ENCODE measurements around the gene ALPG.

ALPG gene

DNA sequence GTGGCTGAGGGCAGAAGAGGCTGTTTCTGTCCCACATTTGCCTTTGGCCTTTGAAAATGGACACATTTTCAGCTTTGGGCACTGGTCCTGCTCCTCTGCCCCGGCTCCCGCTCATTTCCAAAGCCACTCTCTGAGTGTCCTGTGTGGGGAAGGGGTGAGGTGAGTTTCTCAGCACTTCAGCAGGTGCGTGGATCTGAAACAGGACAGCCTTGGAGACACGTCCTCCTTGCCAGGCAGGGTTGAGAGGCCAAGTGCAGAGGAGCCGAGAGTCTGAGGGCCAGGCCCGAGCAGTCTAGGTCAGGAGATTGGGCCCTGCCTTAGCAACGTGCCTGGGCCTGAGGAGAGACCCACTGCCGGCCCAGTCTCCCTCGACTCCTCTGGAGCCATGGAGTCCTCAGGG lies 27.4 kb downstream of the ALPG start:
- no peak overlapping the region for H3K27ac ChIP-seq
- H3K4me3 ChIP-seq = no peak overlapping the region
- H3K9ac ChIP-seq (ENCODE audit: insufficient read length) = no peak overlapping the region
- no peaks in the 10 kb centered on the region for H3K9me3 ChIP-seq (ENCODE audit: low read depth, low read length)
- DNase-seq (ENCODE audit: low read depth, low spot score) = no peak
- TF ChIP-seq POLR2AphosphoS5 (IDR thresholded peaks at IDR 0.05; ENCODE audit: borderline replicate concordance, low read depth, low read length) (no peak), FOXP2 (optimal IDR thresholded peaks at IDR 0.05; ENCODE audit: control extremely low read depth, extremely low read length, insufficient read depth) (no peak), EZH2 (IDR thresholded peaks at IDR 0.05) (no peak)
- H3K36me3 ChIP-seq (ENCODE audit: insufficient read depth, low read length) = no peaks in the 10 kb centered on the region

DNA sequence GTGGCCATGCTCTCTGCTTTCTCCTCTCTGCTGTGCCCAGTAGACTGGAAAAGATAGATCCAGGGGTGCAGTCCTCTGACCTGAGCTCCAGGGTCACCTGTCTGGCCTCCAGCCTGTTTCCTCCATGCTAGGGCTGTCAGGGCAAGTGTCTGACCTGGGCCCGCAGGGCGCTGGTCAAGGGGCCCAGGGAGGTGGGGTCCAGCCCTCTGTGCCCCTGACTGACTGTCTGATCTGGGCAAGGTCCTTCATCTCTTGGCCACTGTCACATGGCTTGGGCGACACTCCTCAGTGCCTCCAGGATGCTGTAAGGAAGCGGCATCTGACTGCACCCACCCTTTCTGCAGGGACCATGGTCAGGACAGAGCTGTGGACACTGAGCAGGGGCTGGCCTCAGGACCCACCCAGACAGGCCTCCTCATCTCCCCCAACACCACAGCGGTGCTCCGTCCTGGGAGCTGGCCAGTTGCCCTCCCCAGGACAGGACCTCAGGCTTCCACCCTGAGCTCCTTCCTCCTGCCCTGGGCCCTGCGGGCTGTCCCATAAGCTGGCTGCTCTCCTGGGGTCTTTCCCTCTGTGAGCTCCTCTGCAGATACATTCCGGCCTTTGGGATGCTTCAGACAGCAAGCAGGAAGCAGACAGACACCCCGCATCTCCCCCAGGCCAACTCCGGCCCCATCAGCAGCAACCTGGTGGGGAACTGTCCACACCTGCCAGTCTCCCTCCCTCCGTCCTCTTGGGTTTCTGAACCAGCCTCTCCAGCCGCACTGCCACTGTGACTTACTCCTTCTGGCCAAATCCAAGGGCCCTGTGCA lies 28.1 kb downstream of the ALPG start:
- H3K4me3 ChIP-seq = no peak overlapping the region
- TF ChIP-seq FOXP2 (optimal IDR thresholded peaks at IDR 0.05; ENCODE audit: control extremely low read depth, extremely low read length, insufficient read depth) (no peak), EZH2 (IDR thresholded peaks at IDR 0.05) (no peak), POLR2AphosphoS5 (IDR thresholded peaks at IDR 0.05; ENCODE audit: borderline replicate concordance, low read depth, low read length) (no peak)
- H3K9ac ChIP-seq (ENCODE audit: insufficient read length) = no peak overlapping the region
- no peaks in the 10 kb centered on the region for H3K36me3 ChIP-seq (ENCODE audit: insufficient read depth, low read length)
- H3K27ac ChIP-seq = no peak overlapping the region
- no peaks in the 10 kb centered on the region for H3K9me3 ChIP-seq (ENCODE audit: low read depth, low read length)
- DNase-seq (ENCODE audit: low read depth, low spot score) = no peak

DNA sequence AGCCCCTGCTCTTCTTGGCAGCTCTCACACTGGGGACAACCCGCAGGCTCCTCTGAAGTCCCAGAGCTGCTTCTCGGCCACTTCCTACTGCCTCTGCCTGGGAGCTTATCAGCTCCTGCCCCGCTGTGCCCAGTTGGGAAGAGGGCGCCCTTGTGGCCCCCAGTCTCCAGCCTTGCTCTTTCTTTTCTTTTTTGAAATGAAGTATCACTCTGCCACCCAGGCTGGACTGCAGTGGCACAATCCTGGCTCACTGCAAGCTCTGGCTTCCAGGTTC lies 28.7 kb downstream of the ALPG start:
- Histone ChIP-seq H3K4me3 (no peak overlapping the region), H3K9me3 (ENCODE audit: low read depth, low read length) (no peaks in the 10 kb centered on the region), H3K27ac (no peak overlapping the region), H3K9ac (ENCODE audit: insufficient read length) (no peak overlapping the region), H3K36me3 (ENCODE audit: insufficient read depth, low read length) (no peaks in the 10 kb centered on the region)
- TF ChIP-seq POLR2AphosphoS5 (IDR thresholded peaks at IDR 0.05; ENCODE audit: borderline replicate concordance, low read depth, low read length) (no peak), EZH2 (IDR thresholded peaks at IDR 0.05) (no peak), FOXP2 (optimal IDR thresholded peaks at IDR 0.05; ENCODE audit: control extremely low read depth, extremely low read length, insufficient read depth) (no peak)
- no peak for DNase-seq (ENCODE audit: low read depth, low spot score)

DNA sequence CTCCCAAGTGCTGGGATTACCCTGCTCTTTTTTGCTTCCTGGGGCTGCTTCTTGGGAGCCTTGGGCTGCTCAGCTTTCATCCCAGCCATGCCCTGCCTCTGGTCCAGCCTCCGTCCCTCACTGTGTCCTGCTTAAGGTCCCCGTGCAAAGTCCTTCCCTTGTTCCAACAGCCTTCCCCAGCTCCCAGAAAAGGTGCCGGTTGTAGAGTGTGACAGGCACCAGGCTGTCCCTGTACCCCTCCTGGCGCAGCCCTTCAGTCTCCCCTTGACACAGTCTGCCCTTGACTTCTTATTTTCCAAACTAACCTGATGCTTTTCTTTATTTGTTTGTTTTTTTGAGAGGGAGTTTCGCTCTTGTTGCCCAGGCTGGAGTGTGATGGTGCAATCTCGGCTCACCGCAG lies 29.2 kb downstream of the ALPG start:
- TF ChIP-seq EZH2 (IDR thresholded peaks at IDR 0.05) (no peak), FOXP2 (optimal IDR thresholded peaks at IDR 0.05; ENCODE audit: control extremely low read depth, extremely low read length, insufficient read depth) (no peak), POLR2AphosphoS5 (IDR thresholded peaks at IDR 0.05; ENCODE audit: borderline replicate concordance, low read depth, low read length) (no peak)
- no peak overlapping the region for H3K4me3 ChIP-seq
- H3K9ac ChIP-seq (ENCODE audit: insufficient read length) = no peak overlapping the region
- H3K36me3 ChIP-seq (ENCODE audit: insufficient read depth, low read length) = no peaks in the 10 kb centered on the region
- DNase-seq (ENCODE audit: low read depth, low spot score) = no peak
- no peaks in the 10 kb centered on the region for H3K9me3 ChIP-seq (ENCODE audit: low read depth, low read length)
- no peak overlapping the region for H3K27ac ChIP-seq

DNA sequence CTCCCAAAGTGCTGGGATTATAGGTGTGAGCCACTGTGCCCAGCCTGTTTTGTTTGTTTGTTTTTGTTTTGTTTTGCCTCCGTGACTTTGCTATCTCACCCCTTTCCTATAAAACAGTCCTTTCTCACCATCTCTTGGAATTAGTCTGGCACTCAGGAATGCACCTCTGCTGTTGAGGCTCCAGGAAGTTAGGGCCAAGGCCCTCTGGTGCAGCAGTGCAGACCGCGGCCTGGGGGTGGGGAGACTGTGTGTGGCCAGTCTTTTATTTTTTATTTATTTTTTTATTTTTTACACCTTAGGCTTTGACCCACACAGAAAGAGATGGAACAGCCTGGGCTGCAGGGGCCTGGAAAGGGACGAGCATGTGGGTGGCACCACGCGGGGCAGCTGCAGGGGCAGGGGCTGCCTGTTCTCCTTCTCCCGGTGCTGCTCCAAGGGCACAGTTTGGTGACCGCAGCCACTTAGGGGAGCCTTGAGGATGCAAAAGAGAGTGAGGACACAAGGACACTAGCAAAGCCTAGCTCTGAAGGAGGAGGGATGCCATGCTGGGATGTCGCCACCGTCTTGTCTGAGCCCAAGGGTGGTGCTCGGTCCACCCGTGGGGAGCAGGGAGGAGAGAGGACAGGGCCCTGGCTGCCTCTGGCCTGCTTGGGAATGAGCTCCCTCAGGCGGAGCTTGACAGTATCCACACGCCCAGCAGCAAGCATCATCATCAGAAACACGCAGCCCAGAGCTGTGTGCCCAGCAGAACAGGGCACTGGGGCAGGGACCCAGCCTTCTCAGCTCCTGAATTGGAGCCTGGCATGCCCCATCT lies 29.9 kb downstream of the ALPG start:
- TF ChIP-seq EZH2 (IDR thresholded peaks at IDR 0.05) (no peak), POLR2AphosphoS5 (IDR thresholded peaks at IDR 0.05; ENCODE audit: borderline replicate concordance, low read depth, low read length) (no peak), FOXP2 (optimal IDR thresholded peaks at IDR 0.05; ENCODE audit: control extremely low read depth, extremely low read length, insufficient read depth) (no peak)
- no peak for DNase-seq (ENCODE audit: low read depth, low spot score)

DNA sequence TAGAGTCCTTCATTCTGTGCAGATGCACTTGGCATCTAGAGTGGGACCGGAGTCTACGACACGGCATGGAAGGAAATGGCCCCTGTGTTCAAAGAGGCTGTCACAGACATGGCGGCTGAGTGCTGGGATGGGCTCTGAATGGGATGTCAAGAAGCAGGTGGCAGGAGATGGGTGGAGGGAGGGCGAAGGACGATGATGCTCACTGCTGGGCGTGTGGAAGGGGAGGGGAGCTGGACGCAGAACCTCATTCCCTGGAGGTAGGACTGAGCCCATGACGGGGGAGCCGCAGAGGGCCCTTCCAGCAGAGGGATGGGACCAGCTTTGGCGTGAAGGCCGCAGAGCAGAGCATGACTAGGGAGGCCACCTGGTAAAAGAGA lies 30.5 kb downstream of the ALPG start:
- Histone ChIP-seq H3K9me3 (ENCODE audit: low read depth, low read length) (no peaks in the 10 kb centered on the region), H3K9ac (ENCODE audit: insufficient read length) (no peak overlapping the region), H3K36me3 (ENCODE audit: insufficient read depth, low read length) (no peaks in the 10 kb centered on the region), H3K27ac (no peak overlapping the region), H3K4me3 (no peak overlapping the region)
- DNase-seq (ENCODE audit: low read depth, low spot score) = no peak
- TF ChIP-seq POLR2AphosphoS5 (IDR thresholded peaks at IDR 0.05; ENCODE audit: borderline replicate concordance, low read depth, low read length) = no peak
- TF ChIP-seq FOXP2 (optimal IDR thresholded peaks at IDR 0.05; ENCODE audit: control extremely low read depth, extremely low read length, insufficient read depth) = no peak
- TF ChIP-seq EZH2 (IDR thresholded peaks at IDR 0.05) = no peak

More for the DNA sequence above, 29.9 kb downstream of the ALPG start:
- no peaks in the 10 kb centered on the region for H3K36me3 ChIP-seq (ENCODE audit: insufficient read depth, low read length)
- H3K9ac ChIP-seq (ENCODE audit: insufficient read length) = no peak overlapping the region
- no peak overlapping the region for H3K27ac ChIP-seq
- H3K9me3 ChIP-seq (ENCODE audit: low read depth, low read length) = no peaks in the 10 kb centered on the region
- H3K4me3 ChIP-seq = no peak overlapping the region

DNA sequence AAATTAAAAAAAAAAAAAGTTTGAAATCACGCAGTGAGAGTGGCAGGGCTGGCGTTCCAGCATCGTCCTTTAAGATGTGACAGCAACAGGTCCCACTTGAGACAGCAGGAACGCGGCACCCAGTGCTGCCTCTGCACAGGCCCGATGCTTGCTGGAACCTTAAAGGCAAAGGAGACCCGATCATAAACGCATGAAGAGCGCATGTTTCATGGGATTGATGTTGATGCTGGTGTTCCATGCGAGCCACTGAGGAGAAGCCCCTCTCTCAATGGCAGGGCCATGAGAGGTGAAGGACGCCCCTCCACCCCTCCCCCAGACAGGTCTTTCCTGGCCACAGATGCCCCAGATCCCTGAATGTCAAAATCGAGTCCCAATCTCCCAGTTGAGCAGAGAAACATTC lies 31.4 kb downstream of the ALPG start:
- H3K36me3 ChIP-seq (ENCODE audit: insufficient read depth, low read length) = no peaks in the 10 kb centered on the region
- H3K9me3 ChIP-seq (ENCODE audit: low read depth, low read length) = no peaks in the 10 kb centered on the region
- no peak overlapping the region for H3K27ac ChIP-seq
- TF ChIP-seq FOXP2 (optimal IDR thresholded peaks at IDR 0.05; ENCODE audit: control extremely low read depth, extremely low read length, insufficient read depth) = no peak
- no peak for TF ChIP-seq EZH2 (IDR thresholded peaks at IDR 0.05)
- no peak for TF ChIP-seq POLR2AphosphoS5 (IDR thresholded peaks at IDR 0.05; ENCODE audit: borderline replicate concordance, low read depth, low read length)
- no peak overlapping the region for H3K4me3 ChIP-seq
- no peak for DNase-seq (ENCODE audit: low read depth, low spot score)
- no peak overlapping the region for H3K9ac ChIP-seq (ENCODE audit: insufficient read length)

DNA sequence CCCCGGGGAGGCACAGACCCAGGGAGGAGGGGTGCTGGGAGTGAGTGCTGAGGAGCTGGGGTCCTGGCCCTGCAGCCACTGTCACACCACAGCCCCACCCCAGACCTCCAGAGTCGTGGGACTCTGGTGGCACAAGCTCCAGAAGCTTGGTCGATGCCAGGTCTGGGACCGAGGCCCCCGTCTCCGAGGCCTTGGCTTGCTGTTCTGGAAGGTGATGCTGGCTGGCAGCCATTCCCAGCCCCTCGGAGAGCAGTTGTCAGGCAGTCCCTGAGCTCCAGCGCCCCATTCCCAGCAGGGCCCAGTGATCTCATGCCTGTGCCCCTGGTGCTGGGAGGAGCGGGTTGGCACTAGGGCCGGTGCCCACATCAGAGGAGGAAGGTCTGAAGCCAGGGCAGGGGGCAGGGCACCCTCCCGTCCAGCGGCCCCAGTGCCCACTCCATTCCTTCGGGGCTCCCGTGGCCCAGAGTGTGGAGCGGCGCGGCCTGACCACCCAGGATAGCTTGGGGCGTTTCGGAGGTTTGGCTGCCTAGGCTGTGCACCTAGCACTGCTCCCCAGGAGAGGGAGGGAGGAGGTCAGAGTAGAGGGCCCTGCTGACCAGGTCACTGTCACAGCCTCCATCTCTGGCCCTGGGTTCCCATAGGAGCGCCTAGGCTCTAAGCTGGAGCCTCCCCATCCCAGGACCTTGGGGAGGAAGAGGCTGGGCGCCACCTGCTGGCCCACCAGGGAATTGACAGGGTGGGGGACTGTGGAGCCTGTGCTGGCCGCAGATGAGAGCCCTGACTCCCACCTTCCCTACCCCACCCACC lies 32.5 kb downstream of the ALPG start:
- H3K36me3 ChIP-seq (ENCODE audit: insufficient read depth, low read length) = no peaks in the 10 kb centered on the region
- no peak overlapping the region for H3K27ac ChIP-seq
- H3K9ac ChIP-seq (ENCODE audit: insufficient read length) = no peak overlapping the region
- no peaks in the 10 kb centered on the region for H3K9me3 ChIP-seq (ENCODE audit: low read depth, low read length)
- DNase-seq (ENCODE audit: low read depth, low spot score) = no peak
- TF ChIP-seq EZH2 (IDR thresholded peaks at IDR 0.05) (no peak), FOXP2 (optimal IDR thresholded peaks at IDR 0.05; ENCODE audit: control extremely low read depth, extremely low read length, insufficient read depth) (no peak), POLR2AphosphoS5 (IDR thresholded peaks at IDR 0.05; ENCODE audit: borderline replicate concordance, low read depth, low read length) (no peak)
- H3K4me3 ChIP-seq = no peak overlapping the region

Measured in SK-N-MC (cell line).